IMR-90 (cell line): ENCODE data around the gene ALX4.

Experiments
- BHLHE40 ChIP-seq: fragments of 150-350 bp; IDR thresholded peaks from 2 replicates; pipeline ENCODE4 v1.6.1; 2016; ENCODE audit warnings: mild to moderate bottlenecking, low read depth, low read length
- CEBPB ChIP-seq: IDR thresholded peaks from 2 replicates; pipeline ENCODE4 v1.6.1; 2012; ENCODE audit warnings: low read depth, low read length, improper control_type of control experiment
- CTCF ChIP-seq: conservative IDR thresholded peaks from 2 replicates; pipeline ENCODE4 v1.5.1; 2012; ENCODE audit warnings: mild to moderate bottlenecking, low read depth, low read length, improper control_type of control experiment
- ELK1 ChIP-seq: fragments of 150-350 bp; IDR thresholded peaks from 2 replicates; pipeline ENCODE4 v1.6.1; 2016; ENCODE audit warnings: low read depth, mild to moderate bottlenecking, low read length, moderate library complexity, borderline replicate concordance
- FOS ChIP-seq: fragments of 150-350 bp; IDR thresholded peaks from 2 replicates; pipeline ENCODE4 v1.6.1; 2016; ENCODE audit warnings: low read depth, low read length
- MXI1 ChIP-seq: IDR thresholded peaks from 2 replicates; pipeline ENCODE4 v1.6.1; 2012; ENCODE audit warnings: low read depth, mild to moderate bottlenecking, low read length, moderate library complexity, borderline replicate concordance
- NFE2L2 ChIP-seq: fragments of 150-350 bp; IDR thresholded peaks from 2 replicates; pipeline ENCODE4 v1.6.1; 2016; ENCODE audit warnings: low read depth, mild to moderate bottlenecking, low read length
- POLR2A ChIP-seq: IDR thresholded peaks from 2 replicates; pipeline ENCODE4 v1.6.1; 2012; ENCODE audit warnings: mild to moderate bottlenecking, low read depth, low read length
- RAD21 ChIP-seq: IDR thresholded peaks from 2 replicates; pipeline ENCODE4 v1.6.1; 2012; ENCODE audit warnings: low read length, improper control_type of control experiment
- RCOR1 ChIP-seq: IDR thresholded peaks from 2 replicates; pipeline ENCODE4 v1.6.1; 2012; ENCODE audit warnings: mild to moderate bottlenecking, low read length, improper control_type of control experiment; ENCODE audit not compliant: insufficient replicate concordance
- SMC3 ChIP-seq: fragments of 150-350 bp; IDR thresholded peaks from 2 replicates; pipeline ENCODE4 v1.6.1; 2016; ENCODE audit warnings: low read depth, mild to moderate bottlenecking, antibody characterized with exemption, low read length, moderate library complexity

GRCh38 chr11:44281151-44281550, 28.8 kb downstream of the ALX4 start:
- TF ChIP-seq NFE2L2 (no peak), CTCF (no peak), MXI1 (no peak), POLR2A (no peak), CEBPB (no peak), FOS (no peak), ELK1 (no peak), BHLHE40 (no peak), RCOR1 (no peak), SMC3 (no peak), RAD21 (no peak)
